Thymus (tissue), 11 donors: Measurements from ENCODE around the gene YIF1B. TPM values are rescaled to one million over a fixed set of nuclear protein-coding genes. Genes with fewer than 3 reads are reported as not detected.
"Not testable (repeated sequence)": the region's sequence is repeated elsewhere in the genome, so short reads cannot be mapped to it uniquely, and the experiment has no call there.

Experiments
- DNase-seq, 9 donors: peaks; one replicate each; pipeline ENCODE4 v3.0.0-alpha.2; 2013; ENCODE audit warnings: low spot score in 9 of 9, low read depth in 6 of 9, missing footprints in 1 of 9
- H3K27ac ChIP-seq, 2 donors: one replicate each; pipeline ENCODE4 v1.5.1; 2013; ENCODE audit warnings: control low read depth in 1 of 2, low read depth in 1 of 2, low read length in 1 of 2, mild to moderate bottlenecking in 1 of 2, moderate library complexity in 1 of 2
- H3K27me3 ChIP-seq, 2 donors: one replicate each; pipeline ENCODE4 v1.5.1; 2013; ENCODE audit warnings: low read length in 1 of 2; ENCODE audit not compliant: control insufficient read depth in 2 of 2, insufficient read depth in 1 of 2
- H3K36me3 ChIP-seq, 2 donors: one replicate each; pipeline ENCODE4 v1.5.1; 2013; ENCODE audit warnings: low read length in 1 of 2, mild to moderate bottlenecking in 1 of 2, moderate library complexity in 1 of 2; ENCODE audit not compliant: control insufficient read depth in 2 of 2, insufficient read depth in 2 of 2
- H3K4me1 ChIP-seq, 2 donors: one replicate each; pipeline ENCODE4 v1.5.1; 2013; ENCODE audit warnings: low read length in 2 of 2; ENCODE audit not compliant: control insufficient read depth in 2 of 2, insufficient read depth in 2 of 2
- H3K4me3 ChIP-seq, 2 donors: one replicate each; pipeline ENCODE4 v1.5.1; 2013; ENCODE audit warnings: low read length in 2 of 2, control low read depth in 1 of 2, mild to moderate bottlenecking in 1 of 2
- H3K9me3 ChIP-seq, 2 donors: one replicate each; pipeline ENCODE4 v1.5.1; 2013; ENCODE audit warnings: low read length in 1 of 2, mild to moderate bottlenecking in 1 of 2; ENCODE audit not compliant: control insufficient read depth in 2 of 2, insufficient read depth in 1 of 2
- WGBS: extraction: QIAGEN DNeasy Blood & Tissue Kit; methylation state at CpG from one replicate; pipeline ENCODE4 v1.1.7; 2013; 5-methylcytosine and 5-hydroxymethylcytosine counted together
- polyA plus RNA-seq: library from polyadenylated mRNA; stranded (reverse); fragments of 200-250 nt; gene quantifications from one replicate; pipeline ENCODE4 v1.2.3, GENCODE V29; 2013
- total RNA-seq: library from RNA; stranded (reverse); fragments of 120-200 nt; gene quantifications from one replicate; pipeline ENCODE4 v1.2.4, GENCODE V29; 2013
- donor health status: healthy.

YIF1B gene
- total and polyA plus RNA-seq, 2 donors: 34.2 to 46.6 TPM

- Histone ChIP-seq H3K4me1 (peaks cover 23 to 24% of the 10 kb centered on the region in 2 donors), H3K27me3 (peaks cover 0 to 7% of the 10 kb centered on the region in 2 donors), H3K27ac (peak overlapping the region; percentile 80 to 85), H3K9me3 (no peaks in the 10 kb centered on the region), H3K36me3 (no peaks in the 10 kb centered on the region), H3K4me3 (peak overlapping the region; percentile 59 to 67)
- 8% methylated on average over 14 of the region's 14 CpGs for WGBS
- DNase-seq: peak in 5 of 9 donors; percentile 19 to 78 (median 60)
Measured at GRCh38 chr19:38265213-38265861, 50.4 kb downstream of the YIF1B start.

GRCh38 chr19:38264486-38265212 is 51.1 kb downstream of the YIF1B start, which contains the start of gene SPINT2:
Gene SPINT2 (plus strand): TSS chr19:38264573. CDS start chr19:38264893, 320 bp downstream.
- peak within 1 kb of the TSS; percentile 59 to 67 for H3K4me3 ChIP-seq
- DNase-seq: peak in 7 of 9 donors; percentile 39 to 82 (median 57)
- WGBS: 1% methylated on average over 78 of the region's 78 CpGs
- H3K27ac ChIP-seq: peak within 1 kb of the TSS; percentile 83 to 85
- H3K36me3 ChIP-seq: no peaks in the 10 kb centered on the region
- H3K4me1 ChIP-seq: peaks cover 23 to 24% of the 10 kb centered on the region in 2 donors
- H3K27me3 ChIP-seq: peaks cover 0 to 7% of the 10 kb centered on the region in 2 donors
- no peaks in the 10 kb centered on the region for H3K9me3 ChIP-seq

- no peaks in the 10 kb centered on the region for H3K36me3 ChIP-seq
- peaks cover 0 to 7% of the 10 kb centered on the region in 2 donors for H3K27me3 ChIP-seq
- no peaks in the 10 kb centered on the region for H3K9me3 ChIP-seq
- DNase-seq: peak in 6 of 9 donors; percentile 19 to 71 (median 58)
- peaks cover 23 to 24% of the 10 kb centered on the region in 2 donors for H3K4me1 ChIP-seq
- H3K4me3 ChIP-seq: peak overlapping the region; percentile 59 to 67
- WGBS: 9% methylated on average over 34 of the region's 34 CpGs
- peak overlapping the region; percentile 53 to 83 for H3K27ac ChIP-seq
Measured at GRCh38 chr19:38263689-38264485, 51.9 kb downstream of the YIF1B start.

GRCh38 chr19:38262585-38263268 is 53.0 kb downstream of the YIF1B start:
- H3K4me3 ChIP-seq: no peak overlapping the region
- H3K27ac ChIP-seq: no peak overlapping the region
- DNase-seq: no peak
- WGBS: 97% methylated on average over 7 of the region's 7 CpGs
- H3K9me3 ChIP-seq: no peaks in the 10 kb centered on the region
- peaks cover 0 to 10% of the 10 kb centered on the region in 2 donors for H3K27me3 ChIP-seq
- H3K36me3 ChIP-seq: no peaks in the 10 kb centered on the region
- peaks cover 23 to 24% of the 10 kb centered on the region in 2 donors for H3K4me1 ChIP-seq

- WGBS: 96% methylated on average over 12 of the region's 12 CpGs
- not testable (repeated sequence) for H3K36me3 ChIP-seq, DNase-seq, H3K9me3 ChIP-seq, H3K4me3 ChIP-seq, H3K27ac ChIP-seq
- Histone ChIP-seq H3K4me1 (peaks cover 23 to 24% of the 10 kb centered on the region in 2 donors), H3K27me3 (peaks cover 2 to 14% of the 10 kb centered on the region in 2 donors)
Measured at GRCh38 chr19:38261942-38262341, 53.8 kb downstream of the YIF1B start.

- H3K9me3 ChIP-seq: no peaks in the 10 kb centered on the region
- H3K27me3 ChIP-seq: peaks cover 21 to 56% of the 10 kb centered on the region in 2 donors
- H3K27ac ChIP-seq: no peak overlapping the region
- H3K4me3 ChIP-seq: no peak overlapping the region
- DNase-seq: no peak
- H3K4me1 ChIP-seq: peaks cover 2 to 4% of the 10 kb centered on the region in 2 donors
- no peaks in the 10 kb centered on the region for H3K36me3 ChIP-seq
- WGBS: 62% methylated on average over 17 of the region's 17 CpGs
Measured at GRCh38 chr19:38255383-38256014, 60.2 kb downstream of the YIF1B start.

- H3K27ac ChIP-seq: no peak overlapping the region
- no peaks in the 10 kb centered on the region for H3K36me3 ChIP-seq
- H3K9me3 ChIP-seq: no peaks in the 10 kb centered on the region
- no peak overlapping the region for H3K4me3 ChIP-seq
- peaks cover 2 to 4% of the 10 kb centered on the region in 2 donors for H3K4me1 ChIP-seq
- DNase-seq: no peak
- H3K27me3 ChIP-seq: peaks cover 21 to 56% of the 10 kb centered on the region in 2 donors
- WGBS: 96% methylated on average over 5 of the region's 5 CpGs
Measured at GRCh38 chr19:38253788-38254187, 62.0 kb downstream of the YIF1B start.
